NK-92 (cell line): Measurements from ENCODE around the gene SLC30A2.
"Not testable (repeated sequence)": the region's sequence is repeated elsewhere in the genome, so short reads cannot be mapped to it uniquely, and the experiment has no call there.

Experiments used
- DNase-seq: peaks from one replicate; lab custom pipeline; 2025; ENCODE audit not compliant: unreplicated experiment; lab: John Stamatoyannopoulos, UW

The SLC30A2 gene, protein sequence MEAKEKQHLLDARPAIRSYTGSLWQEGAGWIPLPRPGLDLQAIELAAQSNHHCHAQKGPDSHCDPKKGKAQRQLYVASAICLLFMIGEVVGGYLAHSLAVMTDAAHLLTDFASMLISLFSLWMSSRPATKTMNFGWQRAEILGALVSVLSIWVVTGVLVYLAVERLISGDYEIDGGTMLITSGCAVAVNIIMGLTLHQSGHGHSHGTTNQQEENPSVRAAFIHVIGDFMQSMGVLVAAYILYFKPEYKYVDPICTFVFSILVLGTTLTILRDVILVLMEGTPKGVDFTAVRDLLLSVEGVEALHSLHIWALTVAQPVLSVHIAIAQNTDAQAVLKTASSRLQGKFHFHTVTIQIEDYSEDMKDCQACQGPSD

GRCh38 chr1:26045722-26046245, at the start of gene SLC30A2:
TSS of gene SLC30A2 (minus strand) at chr1:26046118. CDS start at chr1:26045896, 222 bp downstream.
- no peak for DNase-seq

DNA sequence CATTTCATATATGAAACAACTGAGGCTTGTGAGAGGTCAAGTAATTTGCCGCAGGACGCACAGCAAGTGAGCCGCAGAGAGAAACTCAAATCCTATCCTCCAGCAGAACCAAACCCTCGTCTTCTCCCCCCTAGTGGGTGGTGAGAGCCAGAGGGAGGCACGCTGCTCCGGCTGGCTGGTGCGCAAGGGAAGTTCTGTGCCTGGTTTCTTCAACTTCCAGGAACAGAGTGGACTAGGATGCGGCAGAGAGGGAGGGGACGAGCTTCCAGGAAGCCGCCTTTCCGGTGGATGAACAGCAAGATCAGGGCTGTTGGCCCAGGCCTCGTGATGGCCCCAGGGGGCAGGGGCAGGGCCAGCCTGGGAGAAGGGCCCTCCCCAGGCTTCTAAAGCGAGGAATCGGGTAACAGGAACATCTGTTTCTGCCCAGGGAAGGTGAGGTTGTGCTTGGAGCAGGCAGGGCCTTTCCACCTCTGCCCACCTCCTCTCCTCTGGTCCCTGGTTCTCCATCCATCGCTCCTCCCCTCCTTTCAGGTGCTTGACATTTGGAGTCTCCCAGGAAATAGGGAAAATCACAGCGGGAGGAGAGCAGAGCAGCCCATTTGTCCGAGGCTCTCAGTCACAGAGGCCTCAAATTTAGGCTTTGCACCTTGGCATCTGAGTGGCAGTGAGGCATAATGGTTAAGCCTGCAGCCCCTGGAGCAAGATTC, 48.9 kb upstream of the SLC30A2 start:
- DNase-seq = no peak

DNA sequence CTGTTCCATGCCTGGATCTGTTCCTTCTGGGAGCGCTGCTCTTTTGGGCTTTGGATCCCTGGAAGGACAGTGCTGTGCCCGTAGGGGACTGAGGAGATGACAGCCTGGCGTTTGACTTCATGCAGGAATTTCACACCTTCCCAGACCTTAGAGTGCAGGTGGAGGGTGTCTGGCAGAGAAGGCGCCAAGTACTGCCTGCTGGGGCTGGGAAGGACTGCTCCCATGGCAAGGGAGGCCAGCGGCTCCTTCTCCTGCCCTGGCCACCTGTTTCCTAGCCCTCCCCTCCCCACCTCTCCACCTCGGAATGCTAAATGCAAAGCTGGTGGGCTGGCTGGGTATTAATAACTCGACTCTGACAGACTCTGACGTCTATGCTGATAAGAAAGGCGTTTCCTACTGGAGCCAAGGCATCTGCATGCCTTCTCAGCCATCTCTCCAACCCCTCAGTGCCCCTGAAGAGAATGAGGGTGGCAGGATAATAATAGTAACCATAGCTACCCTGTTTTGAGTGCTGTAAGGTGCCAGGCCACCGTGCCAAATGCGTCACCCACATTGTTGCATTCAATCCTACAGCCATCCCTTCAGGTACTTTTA, 48.3 kb upstream of the SLC30A2 start:
- DNase-seq = no peak

- not testable (repeated sequence) for DNase-seq
These were observed 47.7 kb upstream of the SLC30A2 start for GRCh38 chr1:26093569-26093968.

GRCh38 chr1:26092422-26092821, 46.5 kb upstream of the SLC30A2 start:
- DNase-seq = no peak

DNA sequence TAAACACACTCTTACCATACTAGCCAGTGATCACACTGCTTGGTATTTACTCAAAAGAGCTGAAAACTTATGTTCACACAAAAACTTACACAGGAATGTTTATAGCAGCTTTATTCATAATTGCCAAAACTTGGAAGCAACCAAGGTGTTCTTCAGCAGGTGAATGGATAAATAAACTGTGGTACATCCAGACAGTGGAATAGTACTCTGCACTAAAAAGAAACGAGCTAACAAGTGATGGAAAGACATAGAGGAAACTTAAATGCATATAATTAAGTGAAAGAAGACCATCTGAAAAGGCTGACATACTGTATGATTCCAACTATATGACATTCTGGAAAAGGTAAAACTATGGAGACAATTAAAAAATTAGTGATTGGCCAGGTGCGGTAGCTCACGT, 45.0 kb upstream of the SLC30A2 start:
- no peak for DNase-seq

GRCh38 chr1:26089125-26089524, 43.2 kb upstream of the SLC30A2 start:
- DNase-seq = no peak

- DNase-seq = no peak
These were observed 38.9 kb upstream of the SLC30A2 start for GRCh38 chr1:26084844-26085243.

- no peak for DNase-seq
These were observed 38.2 kb upstream of the SLC30A2 start for GRCh38 chr1:26084091-26084561.

- no peak for DNase-seq
These were observed 37.3 kb upstream of the SLC30A2 start for GRCh38 chr1:26083208-26083607.

GRCh38 chr1:26082020-26082350, 36.1 kb upstream of the SLC30A2 start:
- DNase-seq = no peak

DNA sequence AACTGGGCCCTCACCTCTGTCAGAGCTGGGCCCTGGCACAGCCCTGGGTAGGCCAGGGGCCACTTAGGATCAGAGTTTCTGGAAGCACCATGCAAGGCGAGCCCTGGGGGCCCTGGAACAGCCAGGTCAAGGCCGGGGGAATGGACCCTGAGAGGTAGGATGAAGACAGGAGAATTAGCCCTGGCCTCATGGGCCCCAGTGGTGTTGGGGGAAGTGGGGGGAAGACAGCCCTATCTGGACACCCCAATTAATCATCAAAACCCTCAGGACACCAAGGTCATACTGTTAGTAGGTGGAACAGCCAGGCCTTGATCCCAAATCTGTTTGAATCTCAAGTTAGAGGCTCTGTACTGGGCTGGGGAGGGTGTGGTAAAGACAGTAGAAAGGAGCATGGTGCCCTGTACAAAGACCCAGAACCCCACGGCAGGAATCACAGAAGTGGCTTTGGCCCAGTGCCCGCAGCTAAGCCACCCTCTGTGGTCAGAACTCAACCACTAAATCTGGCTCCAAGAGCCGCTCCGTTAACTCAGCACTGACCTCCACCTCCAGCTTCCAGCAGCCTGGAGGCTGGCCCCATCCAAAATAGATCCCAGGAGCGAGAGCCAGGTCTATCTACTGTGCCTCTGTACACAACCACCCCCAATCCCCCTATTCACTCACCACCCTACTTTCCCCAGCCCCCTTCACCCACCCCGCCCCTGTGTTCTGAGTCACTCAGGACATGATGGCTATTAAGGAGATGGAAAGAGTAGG, 35.5 kb upstream of the SLC30A2 start:
- DNase-seq = no peak

DNA sequence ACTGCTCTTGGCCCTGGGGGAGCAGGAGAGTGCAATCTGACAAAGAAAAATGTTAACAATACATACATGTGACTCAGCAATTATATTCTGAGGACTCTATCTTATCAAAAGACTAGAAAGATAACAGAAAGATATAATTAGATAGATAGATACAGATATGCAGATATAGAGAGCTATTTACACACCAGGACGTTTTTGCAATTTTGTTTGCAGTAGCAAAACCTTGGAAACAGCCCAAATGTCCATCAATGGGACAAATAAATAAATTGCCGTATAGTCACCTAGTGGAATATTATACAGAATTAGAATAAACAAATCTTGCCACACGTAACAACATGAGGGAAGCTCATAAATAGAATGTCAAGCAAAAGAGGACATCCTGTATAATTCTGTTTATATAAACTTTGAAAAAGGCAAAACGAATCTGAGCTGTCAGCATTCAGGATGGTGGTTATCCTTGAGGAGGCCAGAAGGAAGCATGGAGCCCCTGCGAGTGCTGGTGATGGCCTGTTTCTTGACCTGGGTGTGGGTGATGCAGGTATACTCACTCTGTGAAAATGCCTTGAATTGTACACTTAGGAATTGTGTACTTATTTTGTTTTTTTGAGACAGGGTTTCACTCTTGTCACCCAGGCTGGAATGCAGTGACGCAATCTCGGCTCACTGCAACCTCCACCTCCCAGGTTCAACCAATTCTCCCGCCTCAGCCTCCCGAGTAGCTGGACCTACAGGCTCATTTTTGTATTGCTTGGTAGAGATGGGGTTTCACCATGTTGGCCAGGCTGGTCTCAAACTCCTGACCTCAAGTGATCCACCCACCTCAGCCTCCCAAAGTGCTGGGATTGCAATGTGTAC, 34.3 kb upstream of the SLC30A2 start:
- DNase-seq = no peak

DNA sequence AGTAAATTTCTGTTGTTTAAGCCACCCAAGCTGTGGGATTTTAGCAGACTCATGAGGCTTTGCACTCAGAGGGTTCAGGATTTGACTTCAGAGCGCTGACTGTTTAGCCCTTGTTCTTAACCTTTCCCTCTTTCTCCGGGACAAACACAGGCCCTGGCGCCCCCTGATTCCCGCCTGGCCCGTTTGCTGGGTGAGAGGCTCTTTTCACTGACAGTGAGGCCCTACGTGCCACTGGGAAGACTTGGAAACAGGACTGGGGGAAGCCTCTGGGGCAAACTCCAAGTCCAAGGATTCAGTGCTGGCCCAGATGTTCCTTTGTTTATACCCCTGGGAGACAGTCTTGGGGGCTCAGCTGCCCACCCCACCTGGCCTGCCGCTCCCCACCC, 33.3 kb upstream of the SLC30A2 start:
- no peak for DNase-seq

DNA sequence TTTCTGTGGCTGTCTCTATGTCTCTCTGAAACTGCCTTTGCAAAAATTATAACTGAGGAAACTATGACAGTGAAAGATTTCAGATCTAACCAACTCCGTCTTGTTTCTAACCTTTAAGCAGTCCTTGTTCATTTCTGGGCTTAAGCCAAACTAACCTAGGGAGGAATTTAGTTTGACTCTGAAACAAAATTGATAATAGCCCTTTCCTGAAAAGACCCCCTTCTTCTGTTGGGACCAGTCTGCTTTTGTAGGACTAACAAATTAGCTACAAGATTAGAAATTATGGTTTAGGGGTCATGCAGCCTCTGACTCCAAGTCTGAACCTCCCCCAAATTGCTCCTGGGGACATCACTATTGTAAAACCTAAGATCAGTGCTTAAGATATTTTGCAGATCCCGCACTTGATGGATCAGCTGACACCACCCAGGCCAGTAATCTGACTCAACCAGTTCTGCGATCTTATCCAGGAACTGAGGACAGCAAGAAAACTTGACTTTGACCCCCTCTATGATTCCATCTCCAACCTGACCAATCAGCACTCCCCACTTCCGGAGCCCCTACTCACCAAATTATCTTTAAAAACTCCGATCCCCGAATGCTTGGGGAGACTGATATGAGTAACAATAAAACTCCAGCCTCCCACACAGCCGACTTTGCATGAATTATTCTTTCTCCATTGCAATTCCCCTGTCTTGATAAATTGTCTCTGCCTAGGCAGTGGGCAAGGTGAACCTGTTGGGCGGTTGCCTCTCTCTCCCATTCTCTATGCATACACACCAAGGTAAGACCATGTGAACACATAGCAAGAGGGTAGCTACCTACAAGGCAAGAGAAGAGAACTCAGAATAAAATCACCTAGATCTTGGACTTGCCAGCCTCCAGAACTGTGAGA, 32.6 kb upstream of the SLC30A2 start:
- no peak for DNase-seq

DNA sequence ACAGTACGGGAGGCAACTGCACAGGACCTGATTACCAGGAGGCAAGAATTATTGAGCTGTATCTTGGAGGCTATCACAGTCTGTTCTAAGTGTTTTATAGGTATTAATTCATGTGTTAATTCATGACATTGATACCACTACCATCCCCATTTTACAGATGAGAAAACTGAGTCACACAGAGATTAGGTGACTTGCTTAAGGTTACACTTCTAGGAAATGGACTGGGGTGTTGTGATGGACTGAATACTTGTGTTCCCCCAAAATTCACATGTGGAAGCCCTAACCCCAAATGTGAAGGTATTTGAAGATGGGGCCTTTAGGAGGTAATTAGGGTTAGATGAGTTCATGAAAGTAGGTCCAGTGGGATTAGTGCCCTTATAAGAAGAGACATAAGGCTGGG, 31.6 kb upstream of the SLC30A2 start:
- no peak for DNase-seq

- no peak for DNase-seq
These were observed 29.7 kb upstream of the SLC30A2 start for GRCh38 chr1:26075421-26076144.

- DNase-seq = no peak
These were observed 26.4 kb upstream of the SLC30A2 start for GRCh38 chr1:26072305-26072704.

- no peak for DNase-seq
These were observed 25.0 kb upstream of the SLC30A2 start for GRCh38 chr1:26070963-26071342.
